Nephron (organoid): ENCODE data around the gene PPP1R3F.

Experiments
- H3K27ac Mint-ChIP-seq, 3 experiments: 2 replicates each; pipeline ENCODE4 v1.8.0; 2020; ENCODE audit warnings: mixed read lengths in 3 of 3, mild to moderate bottlenecking in 2 of 3, moderate library complexity in 1 of 3
- H3K27me3 Mint-ChIP-seq: 2 replicates; pipeline ENCODE4 v1.8.0; 2021; ENCODE audit warnings: low read depth, mild to moderate bottlenecking, moderate library complexity, mixed read lengths
- H3K36me3 Mint-ChIP-seq: 2 replicates; pipeline ENCODE4 v1.8.0; 2020; ENCODE audit warnings: low read depth, mixed read lengths
- H3K4me1 Mint-ChIP-seq: 2 replicates; pipeline ENCODE4 v1.8.0; 2020; ENCODE audit warnings: mixed read lengths
- H3K4me3 Mint-ChIP-seq, 3 experiments: 2 replicates each; pipeline ENCODE4 v1.8.0; 2020; ENCODE audit warnings: mild to moderate bottlenecking in 3 of 3, mixed read lengths in 3 of 3, moderate library complexity in 2 of 3
- H3K9me3 Mint-ChIP-seq: 2 replicates; pipeline ENCODE4 v1.8.0; 2020; ENCODE audit warnings: mixed read lengths
- TF ChIP-seq, protein P1 (sequence below), 3 experiments: fragments of 200-600 bp; sonication (generic); IDR thresholded peaks; one replicate each; pipeline ENCODE4 v1.5.0; 2021; ENCODE audit warnings: antibody characterized with exemption in 3 of 3; ENCODE audit not compliant: unreplicated experiment in 3 of 3

Gene PPP1R3F

DNA sequence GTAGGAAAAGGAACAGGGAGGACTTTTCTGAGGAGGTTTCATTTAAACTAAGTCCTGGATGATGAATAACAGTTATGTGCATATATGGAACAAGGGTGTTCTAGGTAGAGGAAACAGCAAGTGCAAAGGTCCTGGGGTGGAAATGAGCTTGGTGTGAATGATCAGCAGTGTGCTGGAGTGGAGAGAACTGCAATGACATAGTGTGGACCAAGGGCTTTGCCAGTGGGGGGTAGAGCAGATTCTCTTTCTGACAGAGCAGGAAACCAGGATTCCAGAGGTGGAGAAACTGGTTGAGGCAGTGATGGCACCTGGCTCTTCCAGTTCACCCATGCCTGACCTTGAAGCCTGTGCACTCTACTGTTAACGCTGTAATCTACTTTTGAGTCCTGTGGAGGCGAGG lies 1.7 kb downstream of the PPP1R3F start:
- peak overlapping the region in 2 of 3 experiments; percentile 81 to 87 for H3K27ac Mint-ChIP-seq
- H3K4me1 Mint-ChIP-seq, result peaks cover 32% of the 10 kb centered on the region
- TF ChIP-seq, protein P1, sequence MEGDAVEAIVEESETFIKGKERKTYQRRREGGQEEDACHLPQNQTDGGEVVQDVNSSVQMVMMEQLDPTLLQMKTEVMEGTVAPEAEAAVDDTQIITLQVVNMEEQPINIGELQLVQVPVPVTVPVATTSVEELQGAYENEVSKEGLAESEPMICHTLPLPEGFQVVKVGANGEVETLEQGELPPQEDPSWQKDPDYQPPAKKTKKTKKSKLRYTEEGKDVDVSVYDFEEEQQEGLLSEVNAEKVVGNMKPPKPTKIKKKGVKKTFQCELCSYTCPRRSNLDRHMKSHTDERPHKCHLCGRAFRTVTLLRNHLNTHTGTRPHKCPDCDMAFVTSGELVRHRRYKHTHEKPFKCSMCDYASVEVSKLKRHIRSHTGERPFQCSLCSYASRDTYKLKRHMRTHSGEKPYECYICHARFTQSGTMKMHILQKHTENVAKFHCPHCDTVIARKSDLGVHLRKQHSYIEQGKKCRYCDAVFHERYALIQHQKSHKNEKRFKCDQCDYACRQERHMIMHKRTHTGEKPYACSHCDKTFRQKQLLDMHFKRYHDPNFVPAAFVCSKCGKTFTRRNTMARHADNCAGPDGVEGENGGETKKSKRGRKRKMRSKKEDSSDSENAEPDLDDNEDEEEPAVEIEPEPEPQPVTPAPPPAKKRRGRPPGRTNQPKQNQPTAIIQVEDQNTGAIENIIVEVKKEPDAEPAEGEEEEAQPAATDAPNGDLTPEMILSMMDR (IDR thresholded peaks at IDR 0.05; ENCODE audit: unreplicated experiment in 3 of 3), result no peak
- peaks cover 2% of the 10 kb centered on the region for H3K9me3 Mint-ChIP-seq
- H3K4me3 Mint-ChIP-seq, result peak overlapping the region; percentile 67 to 79 (median 74)
- H3K36me3 Mint-ChIP-seq, result peaks cover 14% of the 10 kb centered on the region
- H3K27me3 Mint-ChIP-seq, result no peaks in the 10 kb centered on the region

DNA sequence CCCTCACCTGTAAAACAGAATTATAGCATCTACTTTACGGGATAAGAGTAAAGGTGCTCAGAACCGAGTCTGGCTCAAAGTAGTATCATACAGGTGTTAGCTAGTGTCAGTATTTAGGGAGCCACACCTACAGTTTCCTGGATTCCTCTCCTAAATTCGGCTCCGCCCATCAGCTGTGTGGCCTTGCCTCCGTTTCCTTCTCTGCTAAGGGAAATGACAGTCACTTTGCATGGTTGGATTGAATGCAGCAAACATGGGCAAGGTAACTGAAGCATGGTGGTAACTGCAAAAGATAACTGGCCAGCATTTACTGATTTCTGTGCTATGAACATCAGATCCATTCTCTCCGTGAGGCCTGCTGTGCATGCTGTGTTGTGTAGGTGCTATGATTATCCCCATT lies 2.8 kb downstream of the PPP1R3F start:
- Mint-ChIP-seq H3K4me1 (peaks cover 30% of the 10 kb centered on the region), H3K36me3 (peaks cover 14% of the 10 kb centered on the region), H3K9me3 (peaks cover 2% of the 10 kb centered on the region), H3K4me3 (peak overlapping the region; percentile 40 to 74 (median 59)), H3K27me3 (no peaks in the 10 kb centered on the region), H3K27ac (no peak overlapping the region)
- TF ChIP-seq, protein P1 (IDR thresholded peaks at IDR 0.05; ENCODE audit: unreplicated experiment in 3 of 3), result no peak

DNA sequence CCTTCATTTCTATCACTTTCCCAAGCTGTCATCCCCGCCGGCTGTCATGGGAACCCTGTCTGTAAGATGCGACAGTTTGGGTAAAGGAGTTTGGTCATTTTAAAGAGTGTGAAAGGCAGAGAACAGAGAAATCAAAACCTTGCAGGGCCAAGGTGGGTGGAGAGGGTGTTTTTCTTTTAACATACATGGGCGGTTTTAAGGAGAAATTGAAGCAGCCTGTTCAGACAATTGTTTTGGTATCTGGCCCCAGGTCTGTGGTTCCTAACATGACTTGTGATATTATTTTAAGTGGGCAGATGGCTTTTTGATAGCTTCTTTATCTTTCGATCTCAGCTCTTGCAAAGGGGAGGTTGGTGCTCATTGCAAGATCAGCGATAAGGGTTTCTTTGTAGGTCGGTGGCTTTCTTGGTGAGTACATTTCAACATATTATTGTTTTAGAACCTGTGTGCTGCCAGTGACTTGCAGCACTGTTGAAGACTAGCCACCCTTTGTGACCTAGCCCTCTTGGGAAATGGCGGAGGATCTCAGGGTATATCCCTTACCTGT lies 3.7 kb downstream of the PPP1R3F start:
- Mint-ChIP-seq H3K4me1 (peaks cover 35% of the 10 kb centered on the region), H3K4me3 (peak overlapping the region; percentile 2 to 35 (median 28)), H3K27ac (no peak overlapping the region), H3K9me3 (peaks cover 2% of the 10 kb centered on the region), H3K36me3 (peaks cover 11% of the 10 kb centered on the region), H3K27me3 (no peaks in the 10 kb centered on the region)
- TF ChIP-seq, protein P1 (IDR thresholded peaks at IDR 0.05; ENCODE audit: unreplicated experiment in 3 of 3), result no peak

DNA sequence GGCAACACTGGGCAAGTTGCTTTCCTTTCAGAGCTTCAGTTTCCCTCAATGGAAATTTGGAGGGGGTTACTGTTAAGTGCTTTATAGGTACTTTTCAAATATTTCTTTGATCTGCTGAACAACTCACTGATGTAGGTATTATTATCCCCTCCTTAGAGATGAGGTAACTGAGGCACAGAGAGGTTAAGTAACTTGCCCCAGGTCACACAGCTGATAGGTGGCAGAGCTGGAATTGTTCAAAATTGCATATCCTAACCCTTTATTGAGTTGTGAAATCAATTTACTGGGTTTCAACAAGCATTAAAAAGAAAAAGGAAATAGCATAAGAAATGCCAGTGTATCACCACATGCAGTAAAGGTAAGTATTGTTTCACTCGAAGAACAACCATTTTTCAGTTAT lies 6.6 kb downstream of the PPP1R3F start:
- Mint-ChIP-seq H3K4me1 (peaks cover 25% of the 10 kb centered on the region), H3K27ac (no peak overlapping the region), H3K27me3 (no peaks in the 10 kb centered on the region), H3K9me3 (peaks cover 8% of the 10 kb centered on the region), H3K36me3 (peaks cover 6% of the 10 kb centered on the region), H3K4me3 (no peak overlapping the region)
- TF ChIP-seq, protein P1 (IDR thresholded peaks at IDR 0.05; ENCODE audit: unreplicated experiment in 3 of 3), result no peak

DNA sequence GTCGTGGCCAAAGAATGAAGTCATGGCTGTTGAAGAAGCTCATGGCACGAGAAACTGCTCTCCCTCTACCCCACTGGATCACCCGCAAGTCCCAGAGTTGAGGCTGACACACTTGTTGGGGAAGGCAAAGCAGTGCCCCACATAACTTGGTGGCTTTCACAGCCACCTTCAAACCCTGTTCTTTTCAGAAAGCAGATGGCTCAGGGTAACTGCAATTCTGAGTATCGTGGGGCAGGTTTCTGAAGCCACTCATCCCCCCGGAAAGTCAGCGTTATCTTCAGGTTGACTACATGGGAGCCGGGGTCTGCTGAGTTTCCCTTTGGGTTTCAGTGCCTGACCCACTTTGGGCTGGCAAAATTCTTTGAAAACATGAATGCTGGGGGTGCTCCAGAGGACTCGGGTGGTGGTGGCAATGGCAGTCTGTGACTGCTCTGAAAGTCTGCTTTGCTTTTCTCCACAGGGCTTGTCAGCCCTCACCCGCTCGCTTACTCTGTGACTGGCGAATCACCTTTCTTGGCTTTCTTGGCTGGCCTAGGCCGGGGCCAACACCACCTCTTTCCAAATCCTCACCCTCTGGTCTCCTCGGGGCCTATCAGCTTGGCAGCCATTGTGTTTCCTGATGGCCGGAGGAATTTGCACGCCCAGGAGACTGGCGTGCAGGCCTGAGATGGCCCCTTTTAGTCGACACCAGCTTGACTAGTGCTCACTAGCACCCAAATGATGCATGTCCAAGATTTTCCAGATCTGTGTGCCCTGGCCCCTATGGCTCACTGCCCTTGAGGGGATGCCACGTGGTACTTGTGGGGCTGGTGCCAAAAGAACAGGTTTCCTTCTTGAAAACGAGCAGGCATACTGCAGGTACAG lies 7.3 kb downstream of the PPP1R3F start:
- H3K4me3 Mint-ChIP-seq, result no peak overlapping the region
- peaks cover 4% of the 10 kb centered on the region for H3K36me3 Mint-ChIP-seq
- H3K27ac Mint-ChIP-seq, result no peak overlapping the region
- H3K4me1 Mint-ChIP-seq, result peaks cover 22% of the 10 kb centered on the region
- TF ChIP-seq, protein P1 (IDR thresholded peaks at IDR 0.05; ENCODE audit: unreplicated experiment in 3 of 3), result no peak
- no peaks in the 10 kb centered on the region for H3K27me3 Mint-ChIP-seq
- peaks cover 8% of the 10 kb centered on the region for H3K9me3 Mint-ChIP-seq

DNA sequence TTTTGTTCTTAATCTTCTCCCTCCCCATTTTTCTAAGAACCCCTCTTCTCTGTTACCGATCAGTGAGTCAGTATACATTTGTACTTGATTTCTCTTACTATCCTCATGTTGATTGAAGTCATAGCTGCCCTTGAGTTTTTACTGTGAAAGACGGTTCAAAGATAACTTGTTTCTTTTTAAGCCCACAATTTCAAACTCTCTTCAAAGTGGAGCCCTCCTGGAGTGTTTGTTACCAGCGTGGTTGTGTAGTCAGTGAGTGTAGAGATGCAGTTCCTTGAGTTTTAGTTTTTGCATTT lies 7.9 kb downstream of the PPP1R3F start:
- Mint-ChIP-seq H3K4me1 (peaks cover 28% of the 10 kb centered on the region), H3K36me3 (peaks cover 4% of the 10 kb centered on the region), H3K9me3 (peaks cover 11% of the 10 kb centered on the region), H3K4me3 (no peak overlapping the region), H3K27ac (no peak overlapping the region), H3K27me3 (no peaks in the 10 kb centered on the region)
- TF ChIP-seq, protein P1 (IDR thresholded peaks at IDR 0.05; ENCODE audit: unreplicated experiment in 3 of 3), result no peak
